ENCODE data around the gene SRSF4. TPM values are rescaled to one million over a fixed set of nuclear protein-coding genes. Genes with fewer than 3 reads are reported as not detected.

SRSF4 gene
- total and polyA plus RNA-seq, 10 of the 15 experiments (the other 5 are each of a cell fraction or from before 2014, with no cell fraction given): 17.2 to 107 (median 78.6) TPM

- TF ChIP-seq REST (IDR thresholded peaks at IDR 0.05; ENCODE audit: low read depth, low read length) (no peak), JUNB (IDR thresholded peaks at IDR 0.05) (no peak)
Measured at GRCh38 chr1:29176576-29176975, 5.1 kb downstream of the SRSF4 start (continued).

- peaks cover 5% of the 10 kb centered on the region; the same call in 1 of the 2 replicates for H3K4me1 ChIP-seq (ENCODE audit: control insufficient read depth, insufficient read depth, low read length)
Measured at GRCh38 chr1:29172415-29172939, 9.2 kb downstream of the SRSF4 start.

More at GRCh38 chr1:29172415-29172939, 9.2 kb downstream of the SRSF4 start:
- no TSS peak for BruUV-seq (replicated peaks)
- Histone ChIP-seq H3K27me3 (replicated peaks in 1 of 2; ENCODE audit: control insufficient read depth in 2 of 2, insufficient read depth in 2 of 2, low read length in 1 of 2) (no peaks in the 10 kb centered on the region), H3K27ac (ENCODE audit: control insufficient read depth, insufficient read depth) (no peak overlapping the region), H3K4me2 (ENCODE audit: control insufficient read depth, insufficient read depth) (peak overlapping the region; percentile 30; the same call in 1 of the 2 replicates), H3K36me3 (ENCODE audit: control insufficient read depth in 2 of 2, insufficient read depth in 2 of 2, low read length in 1 of 2) (peaks cover 1 to 19% of the 10 kb centered on the region in 2 experiments), H2AFZ (ENCODE audit: control insufficient read depth, low read depth, low read length) (no peak overlapping the region), H3K9me3 (replicated peaks; ENCODE audit: control insufficient read depth, insufficient read depth, low read length) (no peaks in the 10 kb centered on the region; the same call in 1 of the 3 replicates), H4K20me1 (ENCODE audit: control insufficient read depth, insufficient read depth) (peaks cover 4% of the 10 kb centered on the region; the same call in 1 of the 2 replicates), H3K4me3 (no peak overlapping the region), H3K79me2 (ENCODE audit: control insufficient read depth, insufficient read depth, low read length) (peaks cover 88% of the 10 kb centered on the region), H3K9ac (ENCODE audit: control insufficient read depth, insufficient read depth, low read length) (no peak overlapping the region)
- ChIA-PET RAD21 (ENCODE audit: unreplicated experiment) (no interaction called here), CTCF (no interaction called here), POLR2A (interaction anchor here (0.6 kb wide), 2 partner anchors 11 to 99 kb away, joined by 5 read pairs; no protein-coding TSS in a partner anchor), SMC1A (ENCODE audit: uncharacterized antibody, unreplicated experiment) (interaction anchor here (0.7 to 3.7 kb wide), 2 partner anchors 9 to 109 kb away, joined by 3 to 27 read pairs; partner anchors contain the start of gene SRSF4)
- DNase-seq (ENCODE audit: low read depth, low spot score) (no peak), FAIRE-seq (no peak), ATAC-seq (no peak)
- TF ChIP-seq BMI1 (IDR thresholded peaks at IDR 0.05; ENCODE audit: borderline replicate concordance) (no peak), SIN3A (IDR thresholded peaks at IDR 0.05; ENCODE audit: low read depth, low read length) (no peak), MXI1 (IDR thresholded peaks at IDR 0.05; ENCODE audit: low read depth, low read length) (no peak), BACH1 (IDR thresholded peaks at IDR 0.05; ENCODE audit: borderline replicate concordance) (no peak), RB1 (IDR thresholded peaks at IDR 0.05; ENCODE audit: borderline replicate concordance) (no peak), ZNF24 (IDR thresholded peaks at IDR 0.05) (no peak), ZNF207 (IDR thresholded peaks at IDR 0.05; ENCODE audit: borderline replicate concordance) (no peak), JUND (IDR thresholded peaks at IDR 0.05; ENCODE audit: low read depth, low read length) (no peak), NFIC (IDR thresholded peaks at IDR 0.05; ENCODE audit: low read depth, low read length) (no peak), JUNB (IDR thresholded peaks at IDR 0.05) (no peak), SUPT20H (IDR thresholded peaks at IDR 0.05; ENCODE audit: borderline replicate concordance, control insufficient read depth, low read depth, low read length) (no peak), SMC3 (IDR thresholded peaks at IDR 0.05; ENCODE audit: borderline replicate concordance, low read length) (no peak), EED (IDR thresholded peaks at IDR 0.05; ENCODE audit: low read depth) (no peak), BCL11A (IDR thresholded peaks at IDR 0.05; ENCODE audit: low read depth, low read length) (no peak)
- TF ChIP-seq, protein P1, sequence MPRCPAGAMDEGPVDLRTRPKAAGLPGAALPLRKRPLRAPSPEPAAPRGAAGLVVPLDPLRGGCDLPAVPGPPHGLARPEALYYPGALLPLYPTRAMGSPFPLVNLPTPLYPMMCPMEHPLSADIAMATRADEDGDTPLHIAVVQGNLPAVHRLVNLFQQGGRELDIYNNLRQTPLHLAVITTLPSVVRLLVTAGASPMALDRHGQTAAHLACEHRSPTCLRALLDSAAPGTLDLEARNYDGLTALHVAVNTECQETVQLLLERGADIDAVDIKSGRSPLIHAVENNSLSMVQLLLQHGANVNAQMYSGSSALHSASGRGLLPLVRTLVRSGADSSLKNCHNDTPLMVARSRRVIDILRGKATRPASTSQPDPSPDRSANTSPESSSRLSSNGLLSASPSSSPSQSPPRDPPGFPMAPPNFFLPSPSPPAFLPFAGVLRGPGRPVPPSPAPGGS (IDR thresholded peaks at IDR 0.05; ENCODE audit: borderline replicate concordance, insufficient read depth, low read depth, low read length, poor library complexity, severe bottlenecking): no peak
- intact Hi-C loops (cut with micrococcal nuclease; ENCODE audit: unreplicated experiment): no loop called here
- 80% methylated on average over 8 of the region's 8 CpGs for WGBS (ENCODE audit: insufficient coverage, insufficient replicate concordance, low lambda C conversion rate, missing lambda C conversion rate)
- in situ Hi-C loops (cut with MboI): no loop called here

Data from GM12878 (cell line).